GM12878 (cell line): ENCODE measurements around the gene ATG10.

Experiments
- FOS ChIP-seq: IDR thresholded peaks from 3 replicates; pipeline ENCODE4 v1.6.1; 2011; ENCODE audit warnings: borderline replicate concordance; ENCODE audit not compliant: insufficient read length; ENCODE audit errors: extremely low read depth
- HDAC6 ChIP-seq: fragments of 200-600 bp; sonication (generic); IDR thresholded peaks from one replicate; pipeline ENCODE4 v1.8.0; 2017; ENCODE audit warnings: antibody characterized with exemption; ENCODE audit not compliant: unreplicated experiment
- TF ChIP-seq, protein P1 (sequence below), 3 experiments: IDR thresholded peaks in 2 of 3; conservative IDR thresholded peaks in 1 of 3; 2 replicates each; pipeline ENCODE4 v1.5.1; 2011; ENCODE audit warnings: low read depth in 3 of 3, low read length in 3 of 3, mild to moderate bottlenecking in 3 of 3, control low read depth in 2 of 3, moderate library complexity in 2 of 3, inconsistent platforms in 1 of 3, mixed read lengths in 1 of 3; ENCODE audit not compliant: control insufficient read depth in 2 of 3, insufficient read depth in 1 of 3; ENCODE audit errors: extremely low read depth in 1 of 3

- TF ChIP-seq, protein P1, sequence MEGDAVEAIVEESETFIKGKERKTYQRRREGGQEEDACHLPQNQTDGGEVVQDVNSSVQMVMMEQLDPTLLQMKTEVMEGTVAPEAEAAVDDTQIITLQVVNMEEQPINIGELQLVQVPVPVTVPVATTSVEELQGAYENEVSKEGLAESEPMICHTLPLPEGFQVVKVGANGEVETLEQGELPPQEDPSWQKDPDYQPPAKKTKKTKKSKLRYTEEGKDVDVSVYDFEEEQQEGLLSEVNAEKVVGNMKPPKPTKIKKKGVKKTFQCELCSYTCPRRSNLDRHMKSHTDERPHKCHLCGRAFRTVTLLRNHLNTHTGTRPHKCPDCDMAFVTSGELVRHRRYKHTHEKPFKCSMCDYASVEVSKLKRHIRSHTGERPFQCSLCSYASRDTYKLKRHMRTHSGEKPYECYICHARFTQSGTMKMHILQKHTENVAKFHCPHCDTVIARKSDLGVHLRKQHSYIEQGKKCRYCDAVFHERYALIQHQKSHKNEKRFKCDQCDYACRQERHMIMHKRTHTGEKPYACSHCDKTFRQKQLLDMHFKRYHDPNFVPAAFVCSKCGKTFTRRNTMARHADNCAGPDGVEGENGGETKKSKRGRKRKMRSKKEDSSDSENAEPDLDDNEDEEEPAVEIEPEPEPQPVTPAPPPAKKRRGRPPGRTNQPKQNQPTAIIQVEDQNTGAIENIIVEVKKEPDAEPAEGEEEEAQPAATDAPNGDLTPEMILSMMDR (IDR thresholded peaks at IDR 0.05 in 2 of 3, conservative IDR thresholded peaks at IDR 0.05 in 1 of 3; ENCODE audit: control insufficient read depth in 2 of 3, extremely low read depth in 1 of 3, insufficient read depth in 1 of 3, low read depth in 3 of 3, low read length in 3 of 3) = no peak
- no peak for TF ChIP-seq HDAC6
- no peak for TF ChIP-seq FOS
These were observed 246.1 kb downstream of the ATG10 start for GRCh38 chr5:82217917-82218316.
